GM21447 (cell line): ENCODE data around the gene PSMG3.
"Not testable (repeated sequence)": the region's sequence is repeated elsewhere in the genome, so short reads cannot be mapped to it uniquely, and the experiment has no call there.

Experiments
- ATAC-seq: cut with Tn5 transposase; IDR thresholded peaks from one replicate; pipeline ENCODE4 v1.9.1; 2021; ENCODE audit not compliant: unreplicated experiment

PSMG3 gene

GRCh38 chr7:1597066-1597760 lies 27.4 kb upstream of the PSMG3 start:
- no peak for ATAC-seq

DNA sequence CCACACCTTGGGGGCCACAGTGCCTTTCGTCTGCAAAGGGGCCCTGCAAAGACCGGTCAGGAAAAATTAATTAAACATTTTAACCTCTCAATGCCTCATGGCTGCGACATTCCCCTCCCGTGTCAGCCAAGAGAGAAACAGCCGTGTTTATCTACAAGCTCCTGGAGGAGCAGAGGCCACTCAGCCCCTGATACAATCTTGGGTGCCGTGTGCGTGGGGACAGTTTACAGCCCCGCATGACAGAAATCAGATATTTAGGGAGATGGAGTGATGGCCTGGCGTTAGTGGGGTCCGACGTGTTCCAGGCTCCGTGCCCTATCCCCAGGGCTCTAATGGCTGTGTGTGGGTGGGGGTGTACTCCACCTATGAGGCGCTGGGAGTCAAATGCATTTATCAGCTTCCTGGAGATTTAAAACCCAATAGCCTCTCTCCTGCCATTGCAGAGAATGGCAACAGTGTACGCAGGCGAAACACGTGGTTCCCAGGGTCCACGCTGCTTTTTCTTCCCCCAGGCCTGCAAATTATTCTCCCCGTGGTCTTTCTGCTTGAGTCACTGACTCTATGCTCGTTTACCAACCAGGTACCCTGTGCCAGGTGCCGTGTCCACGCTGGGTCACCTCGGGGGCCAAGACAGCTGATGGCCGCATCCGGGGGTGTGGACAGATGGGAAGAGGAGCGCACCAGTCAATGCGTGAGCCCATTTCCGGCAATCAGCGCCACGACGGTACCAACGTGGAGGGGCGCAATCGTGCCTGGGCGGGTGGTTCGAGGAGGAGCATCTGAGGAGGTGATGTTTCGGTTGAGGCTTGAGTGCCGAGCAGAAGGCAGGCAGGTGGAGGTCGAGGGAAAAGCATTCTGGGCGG lies 26.6 kb upstream of the PSMG3 start:
- ATAC-seq: no peak

- no peak for ATAC-seq
Measured at GRCh38 chr7:1595636-1596035, 25.8 kb upstream of the PSMG3 start.

GRCh38 chr7:1595027-1595426 lies 25.2 kb upstream of the PSMG3 start:
- ATAC-seq: no peak

GRCh38 chr7:1593904-1594421 lies 24.1 kb upstream of the PSMG3 start:
- ATAC-seq: no peak

- no peak for ATAC-seq
Measured at GRCh38 chr7:1593091-1593866, 23.4 kb upstream of the PSMG3 start.

- ATAC-seq: no peak
Measured at GRCh38 chr7:1592299-1592871, 22.6 kb upstream of the PSMG3 start.

DNA sequence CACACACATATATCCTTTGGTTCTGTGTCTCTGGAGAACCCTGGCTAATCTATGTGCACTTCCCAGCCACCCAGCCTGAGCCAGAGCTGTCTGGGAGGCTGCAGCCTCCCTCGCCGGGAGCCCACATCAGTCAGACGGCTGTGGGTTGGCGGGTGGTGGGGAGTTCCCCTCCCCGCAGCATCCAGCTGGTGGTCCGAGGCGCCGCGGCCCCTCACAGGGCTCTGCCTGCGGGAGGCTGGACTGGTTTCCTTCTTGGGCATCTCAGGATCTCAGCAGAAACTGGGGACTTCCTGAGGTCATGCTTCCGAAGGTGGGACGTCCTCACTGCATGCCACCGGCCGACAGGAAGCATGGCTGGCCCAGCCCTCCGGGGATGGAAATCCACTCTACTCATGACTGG lies 22.0 kb upstream of the PSMG3 start:
- no peak for ATAC-seq

DNA sequence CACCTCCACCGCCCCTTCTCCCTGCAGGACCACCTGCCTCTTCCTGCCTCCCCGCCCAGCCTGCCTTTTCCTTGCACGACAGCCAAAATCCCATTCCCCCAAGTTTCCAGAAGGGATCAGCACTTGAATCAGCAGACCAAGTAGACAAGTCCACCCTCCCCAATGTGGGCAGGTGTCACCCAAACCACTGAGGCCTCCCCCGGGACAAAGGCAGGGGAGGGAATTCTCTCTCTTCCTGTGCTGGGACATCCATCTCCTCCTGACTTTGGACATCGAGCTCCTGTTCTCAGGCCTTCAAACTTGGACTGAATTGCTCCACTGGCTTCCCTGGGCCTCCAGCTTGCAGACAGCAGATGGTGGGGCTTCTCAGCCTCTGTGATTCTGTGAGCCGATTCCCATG lies 21.6 kb upstream of the PSMG3 start:
- ATAC-seq: no peak

GRCh38 chr7:1590887-1591286 lies 21.1 kb upstream of the PSMG3 start:
- no peak for ATAC-seq

DNA sequence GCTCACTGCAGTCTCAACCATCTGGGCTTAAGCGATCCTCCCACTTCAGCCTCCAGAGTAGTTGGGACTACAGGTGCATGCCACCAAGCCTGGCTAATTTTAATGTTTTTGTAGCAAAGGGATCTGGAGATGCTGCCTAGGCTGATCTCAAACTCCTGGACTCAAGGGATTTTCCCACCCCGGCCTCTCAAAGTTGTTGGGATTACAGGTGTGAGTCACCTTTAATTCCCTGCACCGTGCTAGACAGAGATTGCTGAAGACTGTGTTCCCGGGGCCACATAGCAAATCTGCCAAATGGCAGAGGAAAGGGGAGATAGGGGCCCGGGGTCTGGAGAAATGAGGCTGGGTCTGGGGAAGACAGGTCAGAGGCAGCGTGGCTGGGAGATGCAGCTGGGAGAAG lies 20.6 kb upstream of the PSMG3 start:
- ATAC-seq: no peak

DNA sequence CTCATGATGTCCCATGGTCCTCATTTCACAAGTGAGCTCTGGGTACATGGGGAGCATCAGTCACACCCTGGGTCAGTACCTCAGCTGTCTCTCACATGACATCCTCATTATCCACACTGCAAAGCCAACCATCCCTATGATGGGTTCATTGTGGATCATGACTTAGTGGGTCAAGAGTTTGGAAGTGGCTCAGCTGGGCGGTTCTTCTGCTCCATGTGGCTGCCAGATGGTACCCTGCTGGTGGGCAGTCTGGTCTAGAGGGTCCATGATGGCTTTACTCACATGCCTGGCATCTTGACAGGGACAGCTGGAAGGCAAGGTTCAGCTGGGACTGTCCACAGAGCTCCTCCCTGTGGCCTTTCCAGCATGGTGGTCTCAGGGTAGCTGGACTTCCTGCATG lies 19.1 kb upstream of the PSMG3 start:
- no peak for ATAC-seq

GRCh38 chr7:1587738-1588137 lies 17.9 kb upstream of the PSMG3 start:
- ATAC-seq: no peak

DNA sequence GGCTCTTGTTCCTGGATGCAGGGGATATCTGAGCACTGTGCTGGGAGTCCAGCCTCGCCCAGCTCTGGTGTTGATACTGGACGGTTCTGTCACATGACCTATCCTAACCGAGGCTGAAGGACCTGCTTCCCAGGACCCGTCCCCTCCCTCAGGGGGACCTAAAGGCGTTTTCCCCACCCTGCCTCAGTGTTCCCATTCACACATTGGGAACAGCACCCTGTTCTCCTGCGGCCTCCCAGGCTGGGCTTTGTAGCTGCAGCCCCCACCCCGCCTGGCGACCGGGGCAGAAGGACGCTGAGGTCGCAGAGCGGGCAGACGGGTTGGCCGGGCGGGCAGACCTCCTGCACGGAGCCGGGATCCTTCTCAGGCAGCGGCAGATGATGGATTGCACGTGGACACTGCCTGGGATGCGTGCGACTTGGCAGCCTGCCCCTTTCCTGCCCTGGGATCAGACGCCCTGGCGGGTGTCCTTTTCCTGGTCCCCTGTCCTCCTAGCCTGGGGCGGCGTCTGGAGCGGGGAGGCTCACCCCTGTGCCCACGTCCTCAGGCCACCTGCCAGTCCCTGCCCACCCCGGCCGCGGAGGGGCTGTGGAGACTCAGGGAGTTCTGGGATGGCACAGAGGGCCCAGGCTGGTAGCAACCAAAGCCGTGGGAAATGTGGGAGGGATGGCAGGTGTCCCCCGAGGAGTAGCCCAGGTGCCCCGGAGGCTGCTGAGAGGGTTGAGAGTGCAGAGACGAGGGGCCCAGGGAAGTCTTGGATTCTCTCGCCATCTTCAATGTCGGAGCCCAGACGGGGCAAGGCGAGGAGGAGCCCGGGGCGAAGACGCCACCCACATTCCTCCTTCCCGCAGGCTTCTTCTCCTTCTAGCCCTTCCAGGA lies 17.2 kb upstream of the PSMG3 start:
- no peak for ATAC-seq

- ATAC-seq: no peak
Measured at GRCh38 chr7:1586126-1586826, 16.4 kb upstream of the PSMG3 start.

DNA sequence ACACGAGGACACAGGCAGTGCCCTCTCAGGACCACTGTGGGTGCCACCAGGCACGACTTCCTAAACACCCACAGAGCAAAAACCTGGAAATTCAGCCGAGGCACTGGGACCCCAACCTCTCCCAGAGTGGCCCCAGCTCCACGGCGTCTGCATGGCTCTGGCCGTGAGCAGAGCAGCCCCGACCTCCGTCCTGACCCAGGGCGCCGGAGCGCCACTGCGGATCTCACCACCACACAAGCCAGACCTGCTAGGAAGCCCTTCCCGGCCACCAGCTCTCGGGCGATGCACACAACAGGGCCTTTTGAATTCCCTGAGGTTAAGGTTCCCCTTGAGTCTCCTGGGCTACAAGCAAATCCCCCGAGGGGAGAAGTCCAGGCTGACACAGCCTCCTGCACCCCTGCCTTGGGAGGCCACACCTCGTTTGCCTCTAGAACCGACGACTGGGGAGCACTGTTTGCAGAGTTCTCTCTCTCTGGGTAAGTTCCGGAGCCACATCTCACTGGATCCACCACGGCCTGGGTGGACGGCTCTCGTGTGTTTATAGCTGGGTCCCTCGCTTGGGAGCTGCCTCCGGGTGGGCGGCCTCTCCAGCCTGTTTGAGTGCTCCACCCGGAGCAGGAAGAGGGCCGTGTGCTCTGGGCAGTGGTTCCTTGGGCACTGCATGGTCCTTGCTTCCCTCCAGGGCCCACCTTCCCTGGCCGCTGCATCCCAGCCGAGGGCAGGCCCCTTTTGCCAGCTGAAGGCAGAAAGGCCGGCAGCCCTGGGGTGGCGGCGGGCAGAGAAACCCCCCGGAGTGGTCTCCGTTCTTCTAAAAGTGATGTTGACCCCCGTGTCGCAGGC lies 15.5 kb upstream of the PSMG3 start:
- ATAC-seq: no peak

- no peak for ATAC-seq
Measured at GRCh38 chr7:1584700-1585099, 14.9 kb upstream of the PSMG3 start.

DNA sequence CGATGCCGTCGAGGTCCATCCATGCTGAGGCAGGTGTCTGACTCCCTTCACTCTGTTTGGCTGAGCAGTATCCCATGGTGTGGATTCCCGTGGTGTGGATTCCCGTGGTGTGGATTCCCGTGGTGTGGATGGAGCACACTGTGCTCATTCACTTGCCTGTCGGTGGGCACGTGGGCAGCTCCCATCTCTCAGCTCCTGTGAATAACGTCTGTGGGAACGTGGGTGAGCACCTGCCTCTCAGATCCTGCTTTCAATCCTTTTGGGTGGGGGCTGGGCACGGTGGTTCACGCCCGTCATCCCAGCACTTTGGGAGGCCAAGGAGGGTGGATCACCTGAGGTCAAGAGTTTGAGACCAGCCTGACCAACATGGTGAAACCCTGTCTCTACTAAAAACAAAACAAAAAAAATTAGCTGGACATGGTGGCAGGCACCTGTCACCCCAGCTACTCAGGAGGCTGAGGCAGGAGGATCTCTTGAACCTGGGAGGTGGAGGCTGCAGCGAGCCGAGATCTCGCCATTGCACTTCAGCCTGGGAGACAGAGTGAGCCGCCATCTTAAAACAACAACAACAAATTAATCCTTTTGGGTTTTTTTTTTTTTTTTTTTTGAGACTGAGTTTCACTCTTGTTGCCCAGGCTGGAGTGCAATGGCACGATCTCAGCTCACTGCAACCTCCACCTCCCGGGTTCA lies 13.6 kb upstream of the PSMG3 start:
- not testable (repeated sequence) for ATAC-seq
